GM18505 (cell line): ENCODE measurements around the gene PTPRN2.

Experiments used
- ATAC-seq: cut with Tn5 transposase; IDR thresholded peaks from one replicate; pipeline ENCODE4 v1.9.1; 2021; ENCODE audit not compliant: unreplicated experiment
- POLR2A ChIP-seq: IDR thresholded peaks from 4 replicates; pipeline ENCODE4 v1.6.1; 2011; ENCODE audit warnings: borderline replicate concordance; ENCODE audit not compliant: insufficient read depth, insufficient read length; ENCODE audit errors: extremely low read depth

Gene PTPRN2

DNA sequence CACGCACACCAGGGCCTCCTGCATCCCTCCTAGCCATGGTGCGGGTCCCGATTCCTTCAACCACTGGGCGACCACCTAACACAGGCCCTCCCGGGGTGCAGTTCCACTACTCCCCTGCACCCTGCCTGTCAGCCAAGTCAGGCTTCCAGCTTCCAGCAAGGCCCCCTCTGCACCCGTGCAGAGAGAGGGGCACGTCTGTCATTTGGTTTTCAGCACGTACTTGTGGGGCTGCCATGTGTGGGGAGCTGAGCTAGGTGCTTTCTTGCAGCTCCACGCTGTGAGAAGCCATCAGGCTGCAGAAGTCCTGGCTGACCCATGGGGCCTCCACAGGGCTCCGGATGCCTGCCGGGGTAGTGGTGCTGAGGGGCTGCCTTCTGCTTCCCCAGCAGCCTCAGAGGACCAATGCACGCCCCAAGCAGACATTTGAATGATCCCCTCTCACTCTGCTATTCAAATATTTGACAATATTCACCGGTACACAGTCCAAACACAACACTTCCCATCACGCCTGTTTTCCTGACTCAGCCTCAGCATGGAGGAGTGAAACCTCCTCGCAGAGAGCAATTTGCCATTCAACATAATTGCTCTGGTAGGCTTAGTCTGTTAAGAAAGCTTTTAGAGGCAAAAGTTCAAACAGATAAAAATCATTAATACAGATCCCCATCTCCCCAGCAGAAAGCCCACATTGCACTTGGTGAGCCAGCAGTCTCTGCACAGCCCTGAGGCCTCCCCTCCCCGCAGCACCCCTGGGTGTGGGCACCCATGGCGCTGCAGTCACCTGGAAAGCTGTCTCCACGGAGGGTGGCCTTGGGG, 449.9 kb downstream of the PTPRN2 start:
- ATAC-seq: no peak

DNA sequence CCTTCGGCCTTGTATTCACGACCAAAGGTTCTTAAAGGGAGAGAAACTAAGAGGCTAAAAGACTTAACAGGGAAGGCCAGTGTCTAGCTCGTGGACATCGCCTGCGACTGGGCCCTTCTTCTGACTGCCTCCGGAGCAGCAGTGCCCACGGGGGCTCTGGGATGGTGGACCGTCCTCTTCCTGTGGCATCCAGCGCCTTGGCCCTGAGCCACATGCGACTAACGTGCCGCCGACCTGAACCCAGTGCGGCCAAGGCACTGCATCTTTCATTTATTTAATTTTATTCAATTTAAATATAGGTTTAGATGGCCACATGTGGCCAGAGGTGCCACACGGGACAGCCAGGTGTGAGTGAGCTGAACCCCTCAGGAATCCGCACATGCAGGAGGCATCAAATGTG, 451.7 kb downstream of the PTPRN2 start:
- ATAC-seq: no peak
- no peak for TF ChIP-seq POLR2A

More for the DNA sequence above, 449.9 kb downstream of the PTPRN2 start:
- no peak for TF ChIP-seq POLR2A

DNA sequence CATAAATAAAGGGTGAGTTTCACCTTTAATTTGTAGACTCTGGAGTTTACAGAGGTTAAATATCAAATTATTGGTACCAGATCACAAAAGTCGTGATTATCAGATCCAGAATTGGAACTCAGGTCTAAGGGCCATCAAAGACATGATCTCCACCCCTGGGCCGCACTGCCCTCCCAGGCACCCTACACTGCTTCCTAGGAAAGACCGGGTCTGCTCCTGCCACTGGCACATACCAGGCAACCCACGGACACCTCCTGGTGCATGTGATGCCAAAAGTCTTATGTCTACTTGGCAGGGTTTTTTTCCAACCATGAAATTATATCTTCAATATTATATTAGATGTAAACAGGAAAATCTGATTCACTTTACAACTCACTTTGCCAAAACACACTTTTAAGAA, 452.8 kb downstream of the PTPRN2 start:
- TF ChIP-seq POLR2A: no peak
- ATAC-seq: no peak

DNA sequence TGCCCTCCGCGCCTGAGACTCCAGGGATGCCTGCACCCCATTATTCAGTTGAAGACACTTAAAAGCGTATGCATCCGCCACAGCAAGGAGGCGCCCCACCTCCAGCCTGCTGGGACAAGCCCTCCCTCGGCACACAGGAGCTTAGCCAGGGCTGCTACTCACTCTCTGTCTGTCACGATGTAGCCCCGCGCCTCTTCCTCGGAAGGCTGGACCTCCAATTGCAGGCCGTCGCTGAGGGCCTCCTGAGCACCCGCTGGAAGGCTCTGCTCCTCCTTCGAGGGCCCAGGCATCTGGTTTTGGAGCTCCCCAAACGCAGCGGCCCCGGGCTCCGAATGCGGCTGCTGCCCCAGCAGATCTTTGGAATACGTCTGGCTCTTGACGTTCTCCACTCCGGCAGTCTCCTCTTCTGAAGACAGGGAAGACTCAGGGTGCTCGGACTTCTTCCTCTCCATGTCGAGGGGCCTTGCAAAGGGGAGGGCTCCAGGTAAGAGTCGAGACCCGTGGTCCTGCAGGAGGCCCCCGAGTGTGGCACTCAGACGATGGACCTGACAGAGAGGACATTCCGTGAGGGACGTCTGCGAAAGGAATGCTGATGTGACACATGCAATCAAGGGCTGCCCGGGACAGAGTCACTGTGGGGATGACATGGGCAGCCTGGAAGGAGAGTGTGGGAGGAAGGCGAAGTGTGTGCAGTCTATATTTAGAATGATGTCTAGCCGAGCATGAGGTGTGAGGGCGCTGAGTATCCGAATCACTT, 453.9 kb downstream of the PTPRN2 start:
- ATAC-seq: no peak
- TF ChIP-seq POLR2A: no peak

DNA sequence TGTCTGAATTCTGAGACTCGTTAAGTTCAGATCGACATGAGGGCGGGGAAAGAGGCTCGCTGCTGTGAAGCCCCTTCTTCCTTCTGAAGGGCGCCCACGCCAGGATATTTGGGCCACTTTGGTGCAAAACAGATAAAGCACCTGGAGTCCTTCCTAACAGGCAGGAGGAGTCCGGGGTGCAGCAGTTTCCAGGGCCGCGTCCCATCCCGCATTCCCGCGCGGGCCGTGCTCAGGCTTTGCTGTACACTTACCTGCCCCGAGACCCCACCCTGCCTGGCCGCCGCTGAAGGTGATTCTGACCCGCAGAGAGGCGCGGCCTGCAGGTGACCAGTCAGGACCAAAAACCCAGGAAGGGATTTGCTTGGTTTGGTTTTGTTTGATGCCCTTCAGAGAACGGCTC, 454.6 kb downstream of the PTPRN2 start:
- no peak for ATAC-seq
- no peak for TF ChIP-seq POLR2A

DNA sequence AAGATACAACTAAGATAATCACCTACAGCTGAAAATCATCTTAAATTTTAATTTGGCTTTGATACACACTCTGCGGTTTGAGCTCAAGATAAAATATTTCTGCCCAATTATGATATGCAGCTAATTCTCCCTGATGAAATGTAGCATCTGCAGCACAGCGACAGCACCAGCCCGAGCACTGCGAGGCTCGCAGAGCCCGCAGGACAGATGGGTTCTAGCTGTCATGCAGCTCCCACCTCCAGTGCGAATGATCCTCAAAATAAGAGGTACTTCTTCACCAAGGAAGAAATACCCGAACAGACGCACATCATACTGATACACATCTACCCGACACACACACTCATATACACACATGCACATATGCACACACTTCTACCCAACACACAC, 457.6 kb downstream of the PTPRN2 start:
- TF ChIP-seq POLR2A: no peak
- no peak for ATAC-seq

DNA sequence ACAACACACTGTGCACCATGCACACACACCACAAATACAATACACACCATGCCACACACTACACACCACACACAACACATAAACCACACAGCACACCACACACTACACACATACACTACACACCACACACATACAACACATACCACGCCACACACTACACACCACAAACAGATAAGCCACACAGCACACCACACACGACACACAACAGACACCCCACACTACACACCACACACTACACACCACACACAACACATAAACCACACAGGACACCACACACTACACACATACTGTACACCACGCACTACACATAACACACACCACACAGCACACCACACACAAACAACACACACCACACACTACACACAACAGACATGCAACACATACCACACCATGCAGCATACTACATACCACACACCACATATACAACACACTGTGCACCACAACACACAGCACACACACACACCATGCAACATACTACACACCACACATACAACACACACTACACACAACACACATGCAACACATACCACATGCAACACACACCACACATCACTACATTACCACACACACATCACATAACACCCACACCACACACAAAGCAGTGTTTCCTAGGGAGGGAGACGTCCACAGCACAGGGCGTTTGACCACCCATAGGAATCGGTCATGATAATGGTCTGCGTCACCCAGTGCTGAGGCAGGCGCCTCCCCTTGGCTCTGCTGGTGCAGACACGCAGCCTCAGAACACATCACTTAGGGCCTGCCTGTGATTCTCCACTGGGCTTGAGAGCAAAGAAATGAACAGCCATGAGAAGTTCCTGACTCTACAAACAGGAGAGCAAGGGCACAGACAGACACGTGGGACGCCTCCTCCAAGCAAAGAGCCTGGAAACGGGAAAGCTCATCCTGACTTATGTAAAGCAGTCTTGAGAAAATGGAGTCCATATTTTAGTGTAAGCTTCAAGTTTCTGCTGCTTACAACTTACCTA, 458.3 kb downstream of the PTPRN2 start:
- no peak for ATAC-seq

DNA sequence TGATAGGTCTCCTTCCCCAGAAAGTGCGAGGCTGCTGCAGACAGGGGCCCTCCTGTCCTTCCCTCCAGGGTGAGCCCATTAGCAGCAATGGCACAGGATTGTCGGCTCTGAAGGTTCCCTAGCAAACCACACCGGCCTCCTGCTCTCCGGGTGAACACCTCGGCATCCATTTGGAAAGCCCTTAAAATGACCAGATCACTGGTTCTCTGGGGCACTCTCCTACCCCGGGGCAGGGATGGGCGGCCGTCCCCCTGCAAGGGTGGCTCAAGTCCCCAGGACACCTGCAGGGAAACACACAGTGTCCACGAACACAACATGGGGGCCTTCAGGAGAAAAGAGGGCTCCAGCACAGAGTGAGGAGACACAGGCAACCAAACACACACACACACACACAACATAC, 459.1 kb downstream of the PTPRN2 start:
- ATAC-seq: no peak
- no peak for TF ChIP-seq POLR2A

More for the DNA sequence above, 458.3 kb downstream of the PTPRN2 start:
- no peak for TF ChIP-seq POLR2A

DNA sequence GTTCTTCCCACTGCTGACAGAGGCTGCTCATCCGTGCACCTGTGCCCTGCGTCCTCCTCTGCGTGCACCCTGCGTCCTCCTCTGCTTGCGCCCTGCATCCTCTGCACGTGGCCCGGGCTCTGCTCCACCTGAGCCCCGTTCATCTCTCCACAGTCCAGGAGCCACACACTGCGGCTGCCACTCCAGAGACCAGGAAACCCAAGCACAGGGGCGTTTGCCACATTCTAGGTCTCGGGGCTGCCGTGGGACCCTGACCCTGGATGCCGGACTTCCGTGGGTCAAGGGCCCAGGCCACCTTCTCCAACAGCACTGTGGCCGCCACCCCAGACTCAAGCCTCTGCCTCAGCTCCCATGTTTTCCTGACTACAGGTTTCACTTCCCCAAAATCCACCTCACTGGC, 460.4 kb downstream of the PTPRN2 start:
- ATAC-seq: no peak
- no peak for TF ChIP-seq POLR2A

DNA sequence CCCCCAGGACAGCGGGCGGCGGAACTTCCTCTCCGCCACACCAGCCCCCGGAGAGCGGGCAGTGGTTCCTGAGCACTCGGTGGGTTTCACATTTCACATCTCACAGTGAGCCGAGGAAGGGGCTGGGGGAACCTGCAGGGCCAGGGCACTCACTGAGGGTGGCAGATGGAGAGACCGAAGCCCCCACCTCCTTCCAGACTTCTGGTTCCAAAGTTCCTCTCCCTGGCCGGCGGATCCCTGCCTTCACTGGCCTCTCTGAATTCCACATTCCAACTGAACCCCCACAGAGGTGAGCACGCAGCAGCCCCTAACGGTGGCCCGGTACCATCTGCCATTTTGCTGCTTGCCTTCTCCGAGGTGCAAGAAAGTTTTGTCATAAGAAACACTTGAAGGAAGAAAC, 461.0 kb downstream of the PTPRN2 start:
- no peak for ATAC-seq
- no peak for TF ChIP-seq POLR2A

DNA sequence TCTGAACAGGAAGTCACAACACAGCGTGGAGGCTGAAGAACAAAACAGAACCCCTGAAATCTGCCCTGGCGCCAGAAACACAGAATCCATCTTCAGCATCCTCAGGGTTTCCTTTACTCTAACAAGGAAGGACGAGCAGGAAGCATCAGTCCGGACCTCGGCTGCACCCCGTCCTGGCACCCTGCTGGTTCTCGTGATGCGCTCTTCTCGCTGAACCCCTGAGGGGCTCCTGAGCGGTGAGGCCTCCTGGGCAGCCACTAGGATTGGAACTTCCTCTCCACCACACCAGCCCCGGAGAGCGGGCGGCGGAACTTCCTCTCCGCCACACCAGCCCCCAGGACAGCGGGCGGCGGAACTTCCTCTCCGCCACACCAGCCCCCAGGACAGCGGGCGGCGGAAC, 461.9 kb downstream of the PTPRN2 start:
- no peak for TF ChIP-seq POLR2A
- no peak for ATAC-seq

DNA sequence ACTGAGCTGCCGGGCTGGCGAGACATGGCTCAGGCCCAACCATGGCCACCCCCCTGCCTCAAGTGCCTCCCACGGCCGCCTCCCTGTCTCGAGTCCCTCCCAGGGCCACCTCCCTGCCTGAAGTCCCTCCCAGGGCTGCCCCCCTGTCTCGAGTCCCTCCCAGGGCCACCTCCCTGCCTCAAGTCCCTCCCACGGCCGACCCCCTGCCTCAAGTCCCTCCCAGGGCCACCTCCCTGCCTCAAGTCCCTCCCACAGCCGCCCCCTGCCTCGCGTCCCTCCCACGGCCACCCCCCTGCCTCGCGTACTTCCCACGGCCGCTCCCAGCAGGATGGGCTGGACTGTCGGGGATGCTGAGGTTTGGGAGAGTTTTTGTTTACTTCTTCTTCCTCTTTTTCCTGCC, 462.5 kb downstream of the PTPRN2 start:
- ATAC-seq: no peak
- TF ChIP-seq POLR2A: no peak

DNA sequence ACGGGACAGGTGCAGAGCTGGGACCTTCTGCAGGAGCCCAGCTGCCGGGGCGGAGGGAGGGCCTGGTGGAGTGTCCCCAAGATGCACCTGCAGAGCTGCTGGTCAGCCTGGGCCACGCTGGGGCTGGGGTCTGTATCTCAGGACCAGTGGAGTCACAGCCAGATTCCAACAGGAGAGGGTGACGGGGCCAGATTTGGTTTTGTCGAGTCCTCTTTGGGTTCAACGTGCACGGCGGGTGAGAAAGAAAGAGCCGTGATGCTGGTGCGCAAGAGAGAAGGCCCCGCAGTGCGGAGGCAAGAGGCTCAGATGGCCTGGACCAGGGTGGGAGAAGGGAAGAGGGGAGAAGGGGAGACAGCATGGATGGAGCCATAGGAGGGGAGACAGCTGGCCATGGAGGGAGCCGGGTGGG, 462.9 kb downstream of the PTPRN2 start:
- no peak for ATAC-seq
- no peak for TF ChIP-seq POLR2A

DNA sequence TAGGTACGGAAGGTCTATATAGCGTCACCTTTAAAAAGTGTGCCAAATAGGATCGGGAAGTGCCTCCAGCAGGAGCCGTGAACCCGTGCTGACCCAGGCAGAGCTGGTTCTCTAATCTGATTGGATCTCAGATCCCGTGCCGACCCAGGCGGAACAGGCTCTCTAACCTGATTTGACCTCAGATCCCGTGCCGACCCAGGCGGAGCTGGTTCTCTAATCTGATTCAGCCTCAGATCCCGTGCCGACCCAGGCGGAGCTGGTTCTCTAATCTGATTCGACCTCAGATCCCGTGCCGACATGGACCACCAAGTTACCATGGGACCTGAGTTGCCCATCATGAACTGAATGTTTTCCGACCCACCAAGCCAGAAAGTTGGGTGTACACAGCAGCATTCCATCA, 463.9 kb downstream of the PTPRN2 start:
- TF ChIP-seq POLR2A: no peak
- ATAC-seq: no peak

DNA sequence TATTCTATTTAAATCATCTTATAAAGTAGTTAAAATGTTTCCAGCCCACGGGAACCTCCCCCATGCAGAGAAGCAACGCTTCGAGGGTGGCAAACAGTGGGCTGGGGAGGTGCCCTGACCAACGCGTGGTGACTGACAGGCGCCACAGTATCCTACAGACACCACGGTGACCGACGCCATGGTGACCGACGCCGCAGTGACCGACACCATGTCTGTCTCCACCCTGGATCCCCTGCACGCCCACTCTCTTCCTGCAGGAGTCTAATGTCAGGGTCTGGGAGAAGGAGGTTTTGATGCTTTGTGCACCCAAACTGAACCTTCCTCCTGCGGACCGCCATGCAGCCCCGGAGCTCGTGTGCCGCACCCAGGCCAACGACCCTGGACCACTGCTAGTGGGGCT, 464.4 kb downstream of the PTPRN2 start:
- no peak for ATAC-seq
- no peak for TF ChIP-seq POLR2A
